Measurements from ENCODE around the gene SLC6A2. TPM values are rescaled to one million over a fixed set of nuclear protein-coding genes. Genes with fewer than 3 reads are reported as not detected.
A peak's percentile ranks its signal among the peaks of the same experiment; 100 is the strongest.
"Not testable (repeated sequence)": the region's sequence is repeated elsewhere in the genome, so short reads cannot be mapped to it uniquely, and the experiment has no call there.

SLC6A2 gene
- total RNA-seq, 1 donor from 2014 or later = not detected

GRCh38 chr16:55736671-55737070 is 80.9 kb downstream of the SLC6A2 start:
- H3K36me3 Mint-ChIP-seq (ENCODE audit: low read depth) = no peaks in the 10 kb centered on the region
- no peaks in the 10 kb centered on the region for H3K9me3 Mint-ChIP-seq (ENCODE audit: low read depth)
- no peaks in the 10 kb centered on the region for H3K4me1 Mint-ChIP-seq (ENCODE audit: low read depth)
- peaks cover 18% of the 10 kb centered on the region for H3K27me3 Mint-ChIP-seq (ENCODE audit: low read depth)
- DNase-seq (ENCODE audit: low spot score) = no peak
- H3K27ac Mint-ChIP-seq (ENCODE audit: unreplicated experiment) = no peak overlapping the region
- no peak for TF ChIP-seq CTCF (IDR thresholded peaks at IDR 0.05)
- H3K4me3 Mint-ChIP-seq (ENCODE audit: unreplicated experiment) = no peak overlapping the region

- no peak for DNase-seq (ENCODE audit: low spot score)
- TF ChIP-seq CTCF (IDR thresholded peaks at IDR 0.05) = no peak
- Mint-ChIP-seq H3K27me3 (ENCODE audit: low read depth) (peaks cover 18% of the 10 kb centered on the region), H3K4me1 (ENCODE audit: low read depth) (no peaks in the 10 kb centered on the region), H3K4me3 (ENCODE audit: unreplicated experiment) (no peak overlapping the region), H3K27ac (ENCODE audit: unreplicated experiment) (no peak overlapping the region), H3K36me3 (ENCODE audit: low read depth) (no peaks in the 10 kb centered on the region), H3K9me3 (ENCODE audit: low read depth) (no peaks in the 10 kb centered on the region)
Measured at GRCh38 chr16:55737318-55737717, 81.5 kb downstream of the SLC6A2 start.

GRCh38 chr16:55737966-55738365 is 82.2 kb downstream of the SLC6A2 start:
- H3K4me3 Mint-ChIP-seq (ENCODE audit: unreplicated experiment) = no peak overlapping the region
- no peaks in the 10 kb centered on the region for H3K9me3 Mint-ChIP-seq (ENCODE audit: low read depth)
- peaks cover 20% of the 10 kb centered on the region for H3K27me3 Mint-ChIP-seq (ENCODE audit: low read depth)
- no peak for TF ChIP-seq CTCF (IDR thresholded peaks at IDR 0.05)
- no peaks in the 10 kb centered on the region for H3K36me3 Mint-ChIP-seq (ENCODE audit: low read depth)
- no peaks in the 10 kb centered on the region for H3K4me1 Mint-ChIP-seq (ENCODE audit: low read depth)
- H3K27ac Mint-ChIP-seq (ENCODE audit: unreplicated experiment) = no peak overlapping the region
- DNase-seq (ENCODE audit: low spot score) = no peak

- no peaks in the 10 kb centered on the region for H3K36me3 Mint-ChIP-seq (ENCODE audit: low read depth)
- H3K27me3 Mint-ChIP-seq (ENCODE audit: low read depth) = peaks cover 29% of the 10 kb centered on the region
- H3K9me3 Mint-ChIP-seq (ENCODE audit: low read depth) = no peaks in the 10 kb centered on the region
- no peak overlapping the region for H3K27ac Mint-ChIP-seq (ENCODE audit: unreplicated experiment)
- no peak for TF ChIP-seq CTCF (IDR thresholded peaks at IDR 0.05)
- no peaks in the 10 kb centered on the region for H3K4me1 Mint-ChIP-seq (ENCODE audit: low read depth)
- no peak for DNase-seq (ENCODE audit: low spot score)
- H3K4me3 Mint-ChIP-seq (ENCODE audit: unreplicated experiment) = no peak overlapping the region
Measured at GRCh38 chr16:55746081-55746480, 90.3 kb downstream of the SLC6A2 start.

- no peak for TF ChIP-seq CTCF (IDR thresholded peaks at IDR 0.05)
- Mint-ChIP-seq H3K27ac (ENCODE audit: unreplicated experiment) (no peak overlapping the region), H3K4me3 (ENCODE audit: unreplicated experiment) (no peak overlapping the region), H3K36me3 (ENCODE audit: low read depth) (no peaks in the 10 kb centered on the region), H3K4me1 (ENCODE audit: low read depth) (peaks cover 4% of the 10 kb centered on the region), H3K27me3 (ENCODE audit: low read depth) (peaks cover 26% of the 10 kb centered on the region), H3K9me3 (ENCODE audit: low read depth) (no peaks in the 10 kb centered on the region)
- DNase-seq (ENCODE audit: low spot score) = no peak
Measured at GRCh38 chr16:55747785-55748184, 92.0 kb downstream of the SLC6A2 start.

- H3K4me1 Mint-ChIP-seq (ENCODE audit: low read depth) = peaks cover 16% of the 10 kb centered on the region
- not testable (repeated sequence) for H3K36me3 Mint-ChIP-seq (ENCODE audit: low read depth); H3K4me3 Mint-ChIP-seq (ENCODE audit: unreplicated experiment); H3K27me3 Mint-ChIP-seq (ENCODE audit: low read depth); H3K9me3 Mint-ChIP-seq (ENCODE audit: low read depth); DNase-seq (ENCODE audit: low spot score)
- H3K27ac Mint-ChIP-seq (ENCODE audit: unreplicated experiment) = peak overlapping the region; percentile 78
Measured at GRCh38 chr16:55752465-55753144, 96.8 kb downstream of the SLC6A2 start.

- H3K27me3 Mint-ChIP-seq (ENCODE audit: low read depth); H3K4me3 Mint-ChIP-seq (ENCODE audit: unreplicated experiment); H3K9me3 Mint-ChIP-seq (ENCODE audit: low read depth); DNase-seq (ENCODE audit: low spot score); H3K36me3 Mint-ChIP-seq (ENCODE audit: low read depth): not testable (repeated sequence)
- peaks cover 16% of the 10 kb centered on the region for H3K4me1 Mint-ChIP-seq (ENCODE audit: low read depth)
- peak overlapping the region; percentile 78 for H3K27ac Mint-ChIP-seq (ENCODE audit: unreplicated experiment)
Measured at GRCh38 chr16:55753145-55753631, 97.4 kb downstream of the SLC6A2 start.
